IMR-90 (cell line): ENCODE measurements around the gene CTNNA1. TPM values are rescaled to one million over a fixed set of nuclear protein-coding genes. Genes with fewer than 3 reads are reported as not detected.

ENCODE experiments used
- ATAC-seq: fragments of 200-7000 bp; cut with Tn5 transposase; 2 replicates; pipeline ENCODE4 v1.9.1; 2020; ENCODE audit warnings: low read depth, mild to moderate bottlenecking, moderate library complexity
- BruUV-seq: library from RNA; stranded (reverse); fragments of 400-500 nt; replicated peaks from 2 replicates; lab custom pipeline; 2021; lab: Mats Ljungman, UMichigan
- CTCF ChIA-PET: fragments of 300-600 bp; formaldehyde crosslinking; extraction: SDS; loops from one replicate; lab custom pipeline; 2021; ENCODE audit warnings: antibody characterized with exemption; lab: Yijun Ruan, JAX
- POLR2A ChIA-PET: fragments of 300-600 bp; sonication (Branson Sonifier 250); formaldehyde crosslinking; loops from one replicate; lab custom pipeline; 2022; ENCODE audit warnings: antibody characterized with exemption; ENCODE audit not compliant: unreplicated experiment; lab: Charles Lee
- DNase-seq: peaks from one replicate; pipeline ENCODE4 v3.0.0; 2013
- H2AFZ ChIP-seq: replicated peaks from 2 replicates; pipeline ENCODE3; 2013; ENCODE audit warnings: low read length, mild to moderate bottlenecking; ENCODE audit not compliant: poor library complexity
- H2AK5ac ChIP-seq: 2 replicates; pipeline ENCODE4 v1.6.1; 2013; ENCODE audit warnings: low read depth, low read length, inconsistent platforms
- H2AK9ac ChIP-seq: replicated peaks from 2 replicates; pipeline ENCODE3; 2013; ENCODE audit warnings: mild to moderate bottlenecking, low read depth, low read length, moderate library complexity; ENCODE audit not compliant: poor library complexity
- H2BK120ac ChIP-seq: 2 replicates; pipeline ENCODE4 v1.6.1; 2013; ENCODE audit warnings: low read depth, low read length, inconsistent platforms
- H2BK15ac ChIP-seq: 3 replicates; pipeline ENCODE4 v1.6.1; 2013; ENCODE audit warnings: low read depth, low read length, inconsistent platforms
- H2BK20ac ChIP-seq: 2 replicates; pipeline ENCODE4 v1.6.1; 2013; ENCODE audit warnings: low read depth, mild to moderate bottlenecking, inconsistent platforms, low read length, moderate library complexity
- H2BK5ac ChIP-seq: 2 replicates; pipeline ENCODE4 v1.6.1; 2013; ENCODE audit warnings: mild to moderate bottlenecking, low read depth, low read length, inconsistent platforms; ENCODE audit not compliant: poor library complexity, severe bottlenecking
- H3K14ac ChIP-seq: replicated peaks from 2 replicates; pipeline ENCODE4 v1.6.1; 2013; ENCODE audit warnings: low read depth, low read length, inconsistent platforms
- H3K18ac ChIP-seq: 2 replicates; pipeline ENCODE4 v1.6.1; 2013; ENCODE audit warnings: low read depth, low read length, control low read depth
- H3K23ac ChIP-seq: 2 replicates; pipeline ENCODE4 v1.6.1; 2013; ENCODE audit warnings: low read depth, low read length, inconsistent platforms
- H3K27ac ChIP-seq: 2 replicates; pipeline ENCODE4 v1.5.1; 2013; ENCODE audit warnings: mild to moderate bottlenecking, control low read depth, low read length; ENCODE audit not compliant: insufficient read depth
- H3K27me3 ChIP-seq: 2 replicates; pipeline ENCODE4 v1.6.1; 2013; ENCODE audit warnings: low read length; ENCODE audit not compliant: control insufficient read depth, insufficient read depth
- H3K36me3 ChIP-seq: 2 replicates; pipeline ENCODE4 v1.6.1; 2013; ENCODE audit warnings: low read length, mixed read lengths; ENCODE audit not compliant: control insufficient read depth, insufficient read depth
- H3K4ac ChIP-seq: 2 replicates; pipeline ENCODE4 v1.6.1; 2013; ENCODE audit warnings: low read depth, low read length, inconsistent platforms
- H3K4me1 ChIP-seq: 2 replicates; pipeline ENCODE4 v1.6.1; 2013; ENCODE audit warnings: low read length, mixed read lengths; ENCODE audit not compliant: control insufficient read depth, insufficient read depth
- H3K4me2 ChIP-seq: 2 replicates; pipeline ENCODE4 v1.6.1; 2013; ENCODE audit warnings: low read depth, mild to moderate bottlenecking, control low read depth, low read length, moderate library complexity
- H3K4me3 ChIP-seq: 2 replicates; pipeline ENCODE4 v1.5.1; 2013; ENCODE audit warnings: low read depth, mild to moderate bottlenecking, control low read depth, low read length, moderate library complexity; ENCODE audit not compliant: insufficient read depth
- H3K56ac ChIP-seq: 2 replicates; pipeline ENCODE4 v1.6.1; 2013; ENCODE audit warnings: low read length, inconsistent platforms; ENCODE audit not compliant: insufficient read depth; ENCODE audit errors: extremely low read depth
- H3K79me1 ChIP-seq, 2 experiments: 2 replicates each; pipeline ENCODE4 v1.6.1; 2013; ENCODE audit warnings: low read length in 2 of 2, inconsistent platforms in 1 of 2, low read depth in 1 of 2
- H3K9ac ChIP-seq: 2 replicates; pipeline ENCODE4 v1.6.1; 2013; ENCODE audit warnings: low read depth, low read length, control low read depth
- H3K9me1 ChIP-seq: 2 replicates; pipeline ENCODE4 v1.6.1; 2013; ENCODE audit warnings: low read length, inconsistent platforms; ENCODE audit not compliant: insufficient read depth
- H3K9me3 ChIP-seq: 2 replicates; pipeline ENCODE4 v1.6.1; 2013; ENCODE audit warnings: low read length; ENCODE audit not compliant: control insufficient read depth, insufficient read depth
- H4K20me1 ChIP-seq: 2 replicates; pipeline ENCODE4 v1.6.1; 2013; ENCODE audit warnings: low read length, inconsistent platforms; ENCODE audit not compliant: insufficient read depth
- H4K5ac ChIP-seq: 2 replicates; pipeline ENCODE4 v1.6.1; 2013; ENCODE audit warnings: mild to moderate bottlenecking, low read depth, low read length, control low read depth
- H4K8ac ChIP-seq, 2 experiments: 2 replicates each; pipeline ENCODE4 v1.6.1; 2013; ENCODE audit warnings: low read depth in 2 of 2, low read length in 2 of 2, control low read depth in 1 of 2, inconsistent platforms in 1 of 2
- H4K91ac ChIP-seq: 2 replicates; pipeline ENCODE4 v1.6.1; 2013; ENCODE audit warnings: low read depth, low read length, inconsistent platforms; ENCODE audit not compliant: insufficient read depth
- BHLHE40 ChIP-seq: fragments of 150-350 bp; IDR thresholded peaks from 2 replicates; pipeline ENCODE4 v1.6.1; 2016; ENCODE audit warnings: mild to moderate bottlenecking, low read depth, low read length
- CEBPB ChIP-seq: IDR thresholded peaks from 2 replicates; pipeline ENCODE4 v1.6.1; 2012; ENCODE audit warnings: low read depth, low read length, improper control_type of control experiment
- CHD1 ChIP-seq: IDR thresholded peaks from 2 replicates; pipeline ENCODE4 v1.6.1; 2012; ENCODE audit warnings: low read depth, low read length, improper control_type of control experiment
- FOS ChIP-seq: fragments of 150-350 bp; IDR thresholded peaks from 2 replicates; pipeline ENCODE4 v1.6.1; 2016; ENCODE audit warnings: low read depth, low read length
- MAFK ChIP-seq: IDR thresholded peaks from 2 replicates; pipeline ENCODE4 v1.6.1; 2012; ENCODE audit warnings: low read depth, low read length, improper control_type of control experiment
- MAZ ChIP-seq: IDR thresholded peaks from 2 replicates; pipeline ENCODE4 v1.6.1; 2012; ENCODE audit warnings: low read depth, mild to moderate bottlenecking, low read length, improper control_type of control experiment, moderate library complexity, borderline replicate concordance
- MXI1 ChIP-seq: IDR thresholded peaks from 2 replicates; pipeline ENCODE4 v1.6.1; 2012; ENCODE audit warnings: low read depth, mild to moderate bottlenecking, low read length, moderate library complexity, borderline replicate concordance
- NFE2L2 ChIP-seq: fragments of 150-350 bp; IDR thresholded peaks from 2 replicates; pipeline ENCODE4 v1.6.1; 2016; ENCODE audit warnings: low read depth, mild to moderate bottlenecking, low read length
- RAD21 ChIP-seq: IDR thresholded peaks from 2 replicates; pipeline ENCODE4 v1.6.1; 2012; ENCODE audit warnings: low read length, improper control_type of control experiment
- RCOR1 ChIP-seq: IDR thresholded peaks from 2 replicates; pipeline ENCODE4 v1.6.1; 2012; ENCODE audit warnings: mild to moderate bottlenecking, low read length, improper control_type of control experiment; ENCODE audit not compliant: insufficient replicate concordance
- RFX5 ChIP-seq: IDR thresholded peaks from 2 replicates; pipeline ENCODE4 v1.8.0; 2012; ENCODE audit warnings: low read depth, mild to moderate bottlenecking, low read length, moderate library complexity
- SMC3 ChIP-seq: fragments of 150-350 bp; IDR thresholded peaks from 2 replicates; pipeline ENCODE4 v1.6.1; 2016; ENCODE audit warnings: low read depth, mild to moderate bottlenecking, antibody characterized with exemption, low read length, moderate library complexity
- WGBS, 2 experiments: methylation state at CpG; one replicate each; pipeline versions ENCODE4 v1.1.5 to v1.1.7; 2013; ENCODE audit warnings: missing lambda C conversion rate in 2 of 2; ENCODE audit not compliant: insufficient read length in 1 of 2; ENCODE audit errors: extremely low coverage in 2 of 2; 5-methylcytosine and 5-hydroxymethylcytosine counted together
- dilution Hi-C: fragments of 300-500 bp; cut with HindIII; formaldehyde crosslinking; loops from one replicate; pipeline ENCODE4 v1.14.3; 2018; ENCODE audit warnings: low sequenced_read_pairs; ENCODE audit not compliant: unreplicated experiment
- in situ Hi-C: fragments of 300-500 bp; cut with MboI; formaldehyde crosslinking; loops from 3 replicates; pipeline ENCODE4 v1.14.3; 2019; ENCODE audit warnings: low sequenced_read_pairs, inconsistent platforms, mixed read lengths
- intact Hi-C: fragments of 100-400 bp; cut with micrococcal nuclease; formaldehyde crosslinking; loops from 2 replicates; pipeline ENCODE4 v1.10.0; 2022
- polyA plus RNA-seq, 3 experiments: library from polyadenylated mRNA; depleted of rRNA; stranded (reverse); fragments of >200 nt; gene quantifications; 2 replicates each; pipeline ENCODE4 v1.2.3, GENCODE V29; 2012; ENCODE audit warnings: low replicate concordance in 1 of 3
- total RNA-seq: library from RNA; depleted of rRNA; stranded (reverse); fragments of >200 nt; gene quantifications from 2 replicates; pipeline ENCODE4 v1.2.3, GENCODE V29; 2012
- TF ChIP-seq, protein P1 (sequence below): conservative IDR thresholded peaks from 2 replicates; pipeline ENCODE4 v1.5.1; 2012; ENCODE audit warnings: mild to moderate bottlenecking, low read depth, low read length, improper control_type of control experiment
- TF ChIP-seq, protein P2 (sequence below): fragments of 150-350 bp; IDR thresholded peaks from 2 replicates; pipeline ENCODE4 v1.6.1; 2016; ENCODE audit warnings: low read depth, mild to moderate bottlenecking, low read length, moderate library complexity, borderline replicate concordance
- TF ChIP-seq, protein P3 (sequence below): fragments of 150-350 bp; IDR thresholded peaks from 2 replicates; pipeline ENCODE4 v1.6.1; 2017; ENCODE audit warnings: mild to moderate bottlenecking, antibody characterized with exemption, low read length, low read depth

Gene CTNNA1
- total and polyA plus RNA-seq, 2 of the 4 experiments (the other 2 are of a cell fraction) = 220 to 471 TPM

DNA sequence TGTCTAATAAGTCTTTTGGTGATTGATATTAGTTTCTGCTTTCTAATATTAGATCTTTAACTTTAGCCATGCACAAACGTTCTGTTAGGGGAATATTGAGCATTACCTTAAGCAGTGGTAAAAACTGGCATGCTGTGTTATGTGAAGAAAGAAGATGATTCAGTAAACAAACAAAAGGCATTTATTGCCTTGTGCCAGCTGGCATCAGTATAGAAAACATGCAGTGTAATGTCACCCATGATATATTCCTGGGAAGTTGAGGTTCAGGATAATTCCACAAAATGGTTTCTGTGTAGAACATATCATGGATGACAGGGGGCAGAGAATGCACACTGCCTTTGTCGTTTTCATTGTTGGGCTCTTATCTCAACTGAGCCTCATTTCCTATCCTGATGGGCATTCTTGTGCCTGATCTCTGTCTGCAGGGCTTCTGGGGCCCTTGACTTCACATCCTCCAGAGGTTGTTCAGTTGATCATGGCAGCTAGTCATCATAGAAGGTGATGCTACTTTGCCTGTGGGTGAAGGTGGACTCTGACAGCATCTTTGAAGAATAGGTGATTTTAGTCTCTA, 97.7 kb downstream of the CTNNA1 start:
- in situ Hi-C loops = no loop called here
- no peak overlapping the region for H2BK5ac ChIP-seq
- no peak overlapping the region for H2AK5ac ChIP-seq
- H3K4me2 ChIP-seq = no peak overlapping the region
- no peak overlapping the region for H4K8ac ChIP-seq
- no peak overlapping the region for H3K4ac ChIP-seq
- peaks cover 34 to 84% of the 10 kb centered on the region in 2 experiments for H3K79me1 ChIP-seq
- no TSS peak for BruUV-seq
- H3K27me3 ChIP-seq = no peaks in the 10 kb centered on the region
- no peak overlapping the region for H2BK120ac ChIP-seq
- no peak for DNase-seq
- H2BK20ac ChIP-seq = no peak overlapping the region
- no peak overlapping the region for H4K91ac ChIP-seq
- peaks cover 3% of the 10 kb centered on the region; the same call in 1 of the 2 replicates for H3K4me1 ChIP-seq
- H2AK9ac ChIP-seq = no peak overlapping the region
- H3K14ac ChIP-seq = no peak overlapping the region
- WGBS, 2 experiments = 71% methylated on average over 1 of the region's 2 CpGs; no CpG with 5 or more reads in 1 of the 2 experiments
- intact Hi-C loops = no loop called here
- 0 out of 2 replicates have a peak, but pooled peaks cover 1% of the 10 kb centered on the region for H3K36me3 ChIP-seq
- no peak overlapping the region for H3K4me3 ChIP-seq
- no peak overlapping the region for H3K9ac ChIP-seq
- no peak overlapping the region for H4K5ac ChIP-seq
- H3K9me3 ChIP-seq = no peaks in the 10 kb centered on the region
- no peak overlapping the region for H3K27ac ChIP-seq
- POLR2A ChIA-PET = no interaction called here
- H3K18ac ChIP-seq = no peak overlapping the region
- dilution Hi-C loops = no loop called here
- CTCF ChIA-PET = no interaction called here
- peaks cover 46% of the 10 kb centered on the region for H4K20me1 ChIP-seq
- no peak for TF ChIP-seq MXI1
- no peak for TF ChIP-seq FOS
- TF ChIP-seq RCOR1 = no peak
- TF ChIP-seq CEBPB = no peak
- TF ChIP-seq, protein P1, sequence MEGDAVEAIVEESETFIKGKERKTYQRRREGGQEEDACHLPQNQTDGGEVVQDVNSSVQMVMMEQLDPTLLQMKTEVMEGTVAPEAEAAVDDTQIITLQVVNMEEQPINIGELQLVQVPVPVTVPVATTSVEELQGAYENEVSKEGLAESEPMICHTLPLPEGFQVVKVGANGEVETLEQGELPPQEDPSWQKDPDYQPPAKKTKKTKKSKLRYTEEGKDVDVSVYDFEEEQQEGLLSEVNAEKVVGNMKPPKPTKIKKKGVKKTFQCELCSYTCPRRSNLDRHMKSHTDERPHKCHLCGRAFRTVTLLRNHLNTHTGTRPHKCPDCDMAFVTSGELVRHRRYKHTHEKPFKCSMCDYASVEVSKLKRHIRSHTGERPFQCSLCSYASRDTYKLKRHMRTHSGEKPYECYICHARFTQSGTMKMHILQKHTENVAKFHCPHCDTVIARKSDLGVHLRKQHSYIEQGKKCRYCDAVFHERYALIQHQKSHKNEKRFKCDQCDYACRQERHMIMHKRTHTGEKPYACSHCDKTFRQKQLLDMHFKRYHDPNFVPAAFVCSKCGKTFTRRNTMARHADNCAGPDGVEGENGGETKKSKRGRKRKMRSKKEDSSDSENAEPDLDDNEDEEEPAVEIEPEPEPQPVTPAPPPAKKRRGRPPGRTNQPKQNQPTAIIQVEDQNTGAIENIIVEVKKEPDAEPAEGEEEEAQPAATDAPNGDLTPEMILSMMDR = no peak
- TF ChIP-seq MAFK = no peak
- TF ChIP-seq RFX5 = no peak
- no peak for TF ChIP-seq SMC3
- no peak for TF ChIP-seq RAD21
- TF ChIP-seq BHLHE40 = no peak
- no peak for TF ChIP-seq CHD1
- no peak for TF ChIP-seq MAZ
- TF ChIP-seq, protein P2, sequence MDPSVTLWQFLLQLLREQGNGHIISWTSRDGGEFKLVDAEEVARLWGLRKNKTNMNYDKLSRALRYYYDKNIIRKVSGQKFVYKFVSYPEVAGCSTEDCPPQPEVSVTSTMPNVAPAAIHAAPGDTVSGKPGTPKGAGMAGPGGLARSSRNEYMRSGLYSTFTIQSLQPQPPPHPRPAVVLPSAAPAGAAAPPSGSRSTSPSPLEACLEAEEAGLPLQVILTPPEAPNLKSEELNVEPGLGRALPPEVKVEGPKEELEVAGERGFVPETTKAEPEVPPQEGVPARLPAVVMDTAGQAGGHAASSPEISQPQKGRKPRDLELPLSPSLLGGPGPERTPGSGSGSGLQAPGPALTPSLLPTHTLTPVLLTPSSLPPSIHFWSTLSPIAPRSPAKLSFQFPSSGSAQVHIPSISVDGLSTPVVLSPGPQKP = no peak
- TF ChIP-seq, protein P3, sequence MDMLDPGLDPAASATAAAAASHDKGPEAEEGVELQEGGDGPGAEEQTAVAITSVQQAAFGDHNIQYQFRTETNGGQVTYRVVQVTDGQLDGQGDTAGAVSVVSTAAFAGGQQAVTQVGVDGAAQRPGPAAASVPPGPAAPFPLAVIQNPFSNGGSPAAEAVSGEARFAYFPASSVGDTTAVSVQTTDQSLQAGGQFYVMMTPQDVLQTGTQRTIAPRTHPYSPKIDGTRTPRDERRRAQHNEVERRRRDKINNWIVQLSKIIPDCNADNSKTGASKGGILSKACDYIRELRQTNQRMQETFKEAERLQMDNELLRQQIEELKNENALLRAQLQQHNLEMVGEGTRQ = no peak
- no peak for TF ChIP-seq NFE2L2
- 0 out of 2 replicates have a peak overlapping the region, but pooled peaks have one; percentile 2 for H3K23ac ChIP-seq
- ATAC-seq = no peak
- H3K56ac ChIP-seq = no peak overlapping the region
- peaks cover 5% of the 10 kb centered on the region; the same call in 1 of the 2 replicates for H3K9me1 ChIP-seq
- H2BK15ac ChIP-seq = no peak overlapping the region
- no peak overlapping the region for H2AFZ ChIP-seq
